HG03575 (cell line): ENCODE data around the gene CEP76.
"Not testable (repeated sequence)": the region's sequence is repeated elsewhere in the genome, so short reads cannot be mapped to it uniquely, and the experiment has no call there.

ENCODE experiments used
- ATAC-seq: cut with Tn5 transposase; IDR thresholded peaks from one replicate; pipeline ENCODE4 v1.9.1; 2021; ENCODE audit not compliant: unreplicated experiment, insufficient number of reproducible peaks, low FRiP score; ENCODE audit errors: extremely low read depth

The CEP76 gene

GRCh38 chr18:12652861-12653401, 49.6 kb downstream of the CEP76 start:
- no peak for ATAC-seq

- no peak for ATAC-seq
Measured at GRCh38 chr18:12651651-12652050, 50.9 kb downstream of the CEP76 start.

GRCh38 chr18:12647773-12648172, 54.8 kb downstream of the CEP76 start:
- ATAC-seq = no peak

- no peak for ATAC-seq
Measured at GRCh38 chr18:12645751-12646203, 56.7 kb downstream of the CEP76 start.

- no peak for ATAC-seq
Measured at GRCh38 chr18:12645254-12645653, 57.3 kb downstream of the CEP76 start.

GRCh38 chr18:12643756-12644155, 58.8 kb downstream of the CEP76 start:
- not testable (repeated sequence) for ATAC-seq

GRCh38 chr18:12640881-12641200, 61.7 kb downstream of the CEP76 start:
- ATAC-seq = no peak

- ATAC-seq = no peak
Measured at GRCh38 chr18:12639990-12640880, 62.3 kb downstream of the CEP76 start.

- no peak for ATAC-seq
Measured at GRCh38 chr18:12638644-12639124, 63.8 kb downstream of the CEP76 start.

GRCh38 chr18:12637901-12638643, 64.5 kb downstream of the CEP76 start:
- no peak for ATAC-seq

GRCh38 chr18:12637393-12637792, 65.1 kb downstream of the CEP76 start:
- no peak for ATAC-seq

GRCh38 chr18:12631831-12632477, 70.6 kb downstream of the CEP76 start:
- ATAC-seq = no peak

GRCh38 chr18:12630136-12630535, 72.4 kb downstream of the CEP76 start:
- no peak for ATAC-seq

GRCh38 chr18:12628706-12629702, 73.5 kb downstream of the CEP76 start:
- ATAC-seq = no peak

- not testable (repeated sequence) for ATAC-seq
Measured at GRCh38 chr18:12627199-12627598, 75.3 kb downstream of the CEP76 start.

GRCh38 chr18:12625241-12625640, 77.3 kb downstream of the CEP76 start:
- no peak for ATAC-seq
